A549 (cell line): ENCODE results near the gene TMPRSS5. TPM values are rescaled to one million over a fixed set of nuclear protein-coding genes. Genes with fewer than 3 reads are reported as not detected.

Source experiments
- ATAC-seq, 2 experiments: fragments of 200-7000 bp in 1 of 2; fragments of >200 bp in 1 of 2; cut with Nextera tagmentation in 1 of 2; cut with Tn5 transposase in 1 of 2; 3 replicates each; pipeline versions ENCODE4 v1.8.0 to v1.9.1; 2018 to 2020; ENCODE audit warnings: mild to moderate bottlenecking in 1 of 2, moderate library complexity in 1 of 2
- CTCF ChIA-PET: fragments of 300-600 bp; sonication (Branson Sonifier 250); formaldehyde crosslinking; extraction: SDS; loops from one replicate; lab custom pipeline; 2021; ENCODE audit warnings: antibody characterized with exemption, inconsistent platforms; lab: Yijun Ruan, JAX
- POLR2A ChIA-PET: fragments of 350-600 bp; formaldehyde crosslinking; extraction: SDS; loops from one replicate; lab custom pipeline; 2021; ENCODE audit warnings: antibody characterized with exemption, inconsistent platforms; lab: Yijun Ruan, JAX
- DNase-seq, 2 experiments: peaks; one replicate each; pipeline versions ENCODE4 v3.0.0 to v3.0.0-alpha.2; 2011 to 2016; ENCODE audit warnings: low read depth in 1 of 2, low spot score in 1 of 2
- FAIRE-seq: peaks from 2 replicates; lab custom pipeline; 2011; peaks lifted over from hg19 to GRCh38; lab: Jason Lieb, UNC
- H3K27ac ChIP-seq, 2 experiments: fragments of >200 bp; sonication (Bioruptor Twin); formaldehyde crosslinking; 3 replicates each; pipeline ENCODE4 v1.5.1; 2016 to 2017
- H3K4me1 ChIP-seq: fragments of >200 bp; sonication (Bioruptor Twin); formaldehyde crosslinking; 3 replicates; pipeline ENCODE4 v1.6.1; 2016
- H3K4me2 ChIP-seq: fragments of >200 bp; sonication (Bioruptor Twin); formaldehyde crosslinking; 3 replicates; pipeline ENCODE4 v1.6.1; 2016
- H3K4me3 ChIP-seq: fragments of >200 bp; sonication (Bioruptor Twin); formaldehyde crosslinking; 3 replicates; pipeline ENCODE4 v1.5.1; 2016
- H3K9me3 ChIP-seq: fragments of >200 bp; sonication (Bioruptor Twin); formaldehyde crosslinking; 3 replicates; pipeline ENCODE4 v1.6.1; 2016
- BHLHE40 ChIP-seq: IDR thresholded peaks from 2 replicates; pipeline ENCODE4 v1.6.1; 2012; ENCODE audit warnings: low read depth, low read length, inconsistent platforms
- CBX2 ChIP-seq: fragments of 200-600 bp; sonication (generic); IDR thresholded peaks from 2 replicates; pipeline ENCODE4 v1.6.1; 2016; ENCODE audit warnings: low read depth, mild to moderate bottlenecking, borderline replicate concordance
- CBX8 ChIP-seq: fragments of 200-600 bp; sonication (generic); IDR thresholded peaks from 2 replicates; pipeline ENCODE4 v1.6.1; 2016
- CHD4 ChIP-seq: fragments of 200-600 bp; sonication (generic); IDR thresholded peaks from 2 replicates; pipeline ENCODE4 v1.6.1; 2016; ENCODE audit warnings: antibody characterized with exemption, mild to moderate bottlenecking, borderline replicate concordance
- EHF ChIP-seq: fragments of 250-450 bp; sonication (Bioruptor Pico); IDR thresholded peaks from 2 replicates; pipeline ENCODE4 v1.5.0; 2020; ENCODE audit warnings: mild to moderate bottlenecking
- ESRRA ChIP-seq: fragments of 150-350 bp; IDR thresholded peaks from 2 replicates; pipeline ENCODE4 v1.6.1; 2014; ENCODE audit warnings: mild to moderate bottlenecking, low read length, borderline replicate concordance
- FOSB ChIP-seq: fragments of 250-450 bp; sonication (Bioruptor Pico); IDR thresholded peaks from 2 replicates; pipeline ENCODE4 v1.5.0; 2020; ENCODE audit warnings: mild to moderate bottlenecking, moderate library complexity
- GATA3 ChIP-seq: IDR thresholded peaks from 2 replicates; pipeline ENCODE4 v1.6.1; 2012; ENCODE audit warnings: borderline replicate concordance
- HEYL ChIP-seq: fragments of 250-450 bp; sonication (Bioruptor Pico); IDR thresholded peaks from 2 replicates; pipeline ENCODE4 v1.8.0; 2021; ENCODE audit warnings: mild to moderate bottlenecking, moderate library complexity
- HOXA7 ChIP-seq: fragments of 250-450 bp; sonication (Bioruptor Pico); IDR thresholded peaks from 2 replicates; pipeline ENCODE4 v1.5.0; 2020; ENCODE audit warnings: mild to moderate bottlenecking, moderate library complexity
- HOXB13 ChIP-seq: fragments of 250-450 bp; sonication (Bioruptor Pico); IDR thresholded peaks from 2 replicates; pipeline ENCODE4 v1.5.0; 2020; ENCODE audit warnings: low read depth, mild to moderate bottlenecking, moderate library complexity
- JUN ChIP-seq, 2 experiments: fragments of >200 bp; sonication (Bioruptor Twin); formaldehyde crosslinking; IDR thresholded peaks; 2 replicates in 1 of 2; 3 replicates in 1 of 2; pipeline ENCODE4 v1.6.1; 2016 to 2017
- KDM1A ChIP-seq: fragments of 200-600 bp; sonication (generic); IDR thresholded peaks from 2 replicates; pipeline ENCODE4 v1.6.1; 2016; ENCODE audit warnings: low read depth, mild to moderate bottlenecking
- KDM5A ChIP-seq: fragments of 200-600 bp; sonication (generic); IDR thresholded peaks from 2 replicates; pipeline ENCODE4 v1.6.1; 2016; ENCODE audit warnings: antibody characterized with exemption, mild to moderate bottlenecking
- MYC ChIP-seq: IDR thresholded peaks from 2 replicates; pipeline ENCODE4 v1.6.1; 2012; ENCODE audit warnings: mild to moderate bottlenecking, inconsistent platforms, low read length, improper control_type of control experiment, borderline replicate concordance
- NFE2L2 ChIP-seq: fragments of 150-350 bp; conservative IDR thresholded peaks from 2 replicates; pipeline ENCODE4 v1.6.1; 2014; ENCODE audit warnings: low read length
- NPAS2 ChIP-seq: fragments of 250-450 bp; sonication (Bioruptor Pico); IDR thresholded peaks from 2 replicates; pipeline ENCODE4 v1.8.0; 2022; ENCODE audit warnings: mild to moderate bottlenecking, moderate library complexity, borderline replicate concordance
- NR3C1 ChIP-seq: fragments of >200 bp; sonication (Bioruptor Twin); formaldehyde crosslinking; IDR thresholded peaks from 3 replicates; pipeline ENCODE4 v1.6.1; 2017
- PHF8 ChIP-seq: fragments of 200-600 bp; sonication (generic); IDR thresholded peaks from 2 replicates; pipeline ENCODE4 v1.6.1; 2016; ENCODE audit warnings: low read depth, mild to moderate bottlenecking, antibody characterized with exemption, moderate library complexity, borderline replicate concordance
- RAD21 ChIP-seq, 2 experiments: fragments of >200 bp in 1 of 2; sonication (Bioruptor Twin) in 1 of 2; formaldehyde crosslinking in 1 of 2; IDR thresholded peaks in 1 of 2; conservative IDR thresholded peaks in 1 of 2; 2 replicates in 1 of 2; 3 replicates in 1 of 2; pipeline ENCODE4 v1.6.1; 2012 to 2018; ENCODE audit warnings: inconsistent platforms in 1 of 2
- RNF2 ChIP-seq: fragments of 200-600 bp; sonication (generic); IDR thresholded peaks from 2 replicates; pipeline ENCODE4 v1.6.1; 2016; ENCODE audit warnings: low read depth, mild to moderate bottlenecking, antibody characterized with exemption, moderate library complexity, borderline replicate concordance
- SREBF2 ChIP-seq: fragments of 450-650 bp; IDR thresholded peaks from 2 replicates; pipeline ENCODE4 v1.6.1; 2014; ENCODE audit warnings: mild to moderate bottlenecking, moderate library complexity
- TP53 ChIP-seq: fragments of 250-450 bp; sonication (Bioruptor Pico); IDR thresholded peaks from 2 replicates; pipeline ENCODE4 v1.5.0; 2021; ENCODE audit warnings: mild to moderate bottlenecking, moderate library complexity
- ZC3H11A ChIP-seq: fragments of 450-650 bp; IDR thresholded peaks from 2 replicates; pipeline ENCODE4 v1.6.1; 2014; ENCODE audit warnings: antibody characterized with exemption, mild to moderate bottlenecking
- ZFP36 ChIP-seq: fragments of 450-650 bp; IDR thresholded peaks from 2 replicates; pipeline ENCODE4 v1.6.1; 2014; ENCODE audit warnings: borderline replicate concordance; ENCODE audit not compliant: partially characterized antibody
- ZNF302 ChIP-seq: fragments of 250-450 bp; sonication (Bioruptor Pico); IDR thresholded peaks from 2 replicates; pipeline ENCODE4 v1.9.0; 2021; ENCODE audit warnings: inconsistent platforms, mild to moderate bottlenecking, moderate library complexity
- WGBS: methylation state at CpG from one replicate; pipeline ENCODE4 v1.1.6; 2017; ENCODE audit errors: missing lambda C conversion rate; 5-methylcytosine and 5-hydroxymethylcytosine counted together
- polyA plus RNA-seq, 4 experiments: library from polyadenylated mRNA; depleted of rRNA in 3 of 4; stranded (reverse); fragments of >200 nt; fragmentation: RNase III in 1 of 4; extraction: RNeasy Plus Mini Kit Qiagen cat#74134 plus additional on column Dnase treatment in 1 of 4; gene quantifications; 2 replicates in 3 of 4; 3 replicates in 1 of 4; pipeline ENCODE4 v1.2.3, GENCODE V29; 2011 to 2017
- TF ChIP-seq, protein P1 (sequence below): fragments of >200 bp; sonication (Bioruptor Twin); formaldehyde crosslinking; IDR thresholded peaks from 2 replicates; pipeline ENCODE4 v1.6.1; 2016
- TF ChIP-seq, protein P2 (sequence below): fragments of 250-450 bp; sonication (Bioruptor Pico); IDR thresholded peaks from 2 replicates; pipeline ENCODE4 v1.5.0; 2020; ENCODE audit warnings: low read depth, mild to moderate bottlenecking, moderate library complexity
- TF ChIP-seq, protein P3 (sequence below): IDR thresholded peaks from 2 replicates; pipeline ENCODE4 v1.6.1; 2012

The TMPRSS5 gene
- polyA plus RNA-seq, 2 of the 4 experiments (the other 2 are of a cell fraction): 0.12 TPM

DNA sequence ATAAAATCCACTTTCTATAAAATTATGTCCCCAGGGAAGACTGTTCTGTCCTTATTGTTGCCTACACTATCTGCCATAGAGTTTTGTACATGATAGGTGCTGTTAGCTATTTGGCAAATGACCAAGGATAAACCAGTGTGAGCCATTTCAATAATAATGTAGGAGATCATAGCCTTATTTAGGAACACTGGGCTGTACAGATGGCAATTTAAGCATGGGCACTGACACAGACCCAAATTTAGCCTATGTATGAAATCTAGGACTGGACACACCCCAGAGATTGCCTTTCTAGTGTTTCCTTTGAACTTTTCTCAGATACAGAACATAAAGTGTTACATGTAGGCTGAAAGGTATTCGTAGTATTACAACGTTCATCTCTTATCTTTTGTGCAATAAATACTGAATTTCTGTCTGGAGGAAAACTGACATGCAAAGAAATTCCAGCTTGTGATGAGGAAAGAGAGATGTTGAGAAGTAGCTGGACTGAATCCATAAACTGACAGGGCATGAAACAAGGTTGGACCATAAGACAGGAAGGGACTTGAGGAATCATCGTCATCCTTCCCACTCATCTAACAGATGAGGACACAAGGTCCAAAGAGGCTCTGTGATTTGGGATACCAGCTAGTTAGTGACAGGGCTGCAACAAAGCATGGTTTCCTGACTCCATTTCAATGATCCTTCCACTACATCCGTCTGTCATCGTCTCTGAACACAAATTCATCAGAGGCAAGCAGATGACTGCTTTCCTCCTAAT, 60.3 kb downstream of the TMPRSS5 start:
- DNase-seq (no peak), ATAC-seq (no peak), FAIRE-seq (no peak)
- H3K4me1 ChIP-seq: no peaks in the 10 kb centered on the region
- no peak overlapping the region for H3K4me2 ChIP-seq
- ChIA-PET CTCF (interaction anchor here (0.7 to 1.1 kb wide), 2 partner anchors 9 to 114 kb away, joined by 3 read pairs; no protein-coding TSS in a partner anchor), POLR2A (no interaction called here)
- no peak overlapping the region for H3K27ac ChIP-seq
- no peak for TF ChIP-seq ZC3H11A
- TF ChIP-seq KDM5A: no peak
- no peak for TF ChIP-seq CBX8
- TF ChIP-seq JUN (IDR thresholded peaks at IDR 0.05): no peak
- TF ChIP-seq RNF2: no peak
- no peak for TF ChIP-seq HOXA7 (CRISPR knock-in tag)
- no peak for TF ChIP-seq TP53
- TF ChIP-seq, protein P1, sequence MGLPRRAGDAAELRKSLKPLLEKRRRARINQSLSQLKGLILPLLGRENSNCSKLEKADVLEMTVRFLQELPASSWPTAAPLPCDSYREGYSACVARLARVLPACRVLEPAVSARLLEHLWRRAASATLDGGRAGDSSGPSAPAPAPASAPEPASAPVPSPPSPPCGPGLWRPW: no peak
- TF ChIP-seq KDM1A: no peak
- no peak for TF ChIP-seq HEYL (CRISPR knock-in tag)
- TF ChIP-seq SREBF2: no peak
- no peak for TF ChIP-seq ZNF302 (CRISPR knock-in tag)
- no peak for TF ChIP-seq EHF (CRISPR knock-in tag)
- no peak for TF ChIP-seq PHF8
- no peak for TF ChIP-seq CHD4
- TF ChIP-seq FOSB (CRISPR knock-in tag): no peak
- no peak for TF ChIP-seq MYC
- TF ChIP-seq, all 56 proteins: peak for 0
- 13% methylated on average over 5 of the region's 5 CpGs for WGBS
- H3K9me3 ChIP-seq: no peaks in the 10 kb centered on the region
- no peak overlapping the region for H3K4me3 ChIP-seq

DNA sequence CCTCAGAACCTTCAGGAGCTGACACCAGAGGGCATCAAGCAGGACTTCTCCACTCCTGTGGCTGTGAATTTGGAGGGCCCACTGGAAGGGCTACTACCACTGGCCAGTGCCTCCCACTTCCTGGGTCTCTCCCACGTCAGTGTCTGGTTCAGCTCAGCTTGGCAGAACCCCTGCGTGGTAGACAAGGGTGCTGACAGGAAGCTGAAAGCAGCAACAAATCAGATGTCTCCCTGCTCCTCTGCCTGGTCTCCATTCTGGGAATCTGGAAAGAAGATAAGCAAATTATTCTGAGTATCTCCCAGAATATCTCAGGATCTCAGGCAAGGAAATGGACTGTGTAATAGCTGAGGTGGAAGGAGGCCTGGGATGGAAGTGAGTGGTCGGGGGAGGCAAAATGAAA, 61.5 kb downstream of the TMPRSS5 start:
- Histone ChIP-seq H3K9me3 (no peaks in the 10 kb centered on the region), H3K4me2 (no peak overlapping the region), H3K4me3 (no peak overlapping the region), H3K4me1 (no peaks in the 10 kb centered on the region), H3K27ac (no peak overlapping the region)
- 35% methylated on average over 2 of the region's 3 CpGs for whole genome bisulfite sequencing
- TF ChIP-seq NR3C1 (no peak), ESRRA (no peak), HOXA7 (CRISPR knock-in tag) (no peak), NPAS2 (CRISPR knock-in tag) (no peak), RAD21 (conservative IDR thresholded peaks at IDR 0.05 in 1 of 2, IDR thresholded peaks at IDR 0.05 in 1 of 2) (no peak), ZFP36 (no peak), NFE2L2 (no peak), CBX8 (no peak), BHLHE40 (no peak), GATA3 (no peak), RNF2 (no peak), HEYL (CRISPR knock-in tag) (no peak), CBX2 (no peak), MYC (no peak), KDM5A (no peak), SREBF2 (no peak), HOXB13 (CRISPR knock-in tag) (no peak)
- TF ChIP-seq, protein P2, sequence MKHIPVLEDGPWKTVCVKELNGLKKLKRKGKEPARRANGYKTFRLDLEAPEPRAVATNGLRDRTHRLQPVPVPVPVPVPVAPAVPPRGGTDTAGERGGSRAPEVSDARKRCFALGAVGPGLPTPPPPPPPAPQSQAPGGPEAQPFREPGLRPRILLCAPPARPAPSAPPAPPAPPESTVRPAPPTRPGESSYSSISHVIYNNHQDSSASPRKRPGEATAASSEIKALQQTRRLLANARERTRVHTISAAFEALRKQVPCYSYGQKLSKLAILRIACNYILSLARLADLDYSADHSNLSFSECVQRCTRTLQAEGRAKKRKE (CRISPR knock-in tag): no peak
- TF ChIP-seq, protein P3, sequence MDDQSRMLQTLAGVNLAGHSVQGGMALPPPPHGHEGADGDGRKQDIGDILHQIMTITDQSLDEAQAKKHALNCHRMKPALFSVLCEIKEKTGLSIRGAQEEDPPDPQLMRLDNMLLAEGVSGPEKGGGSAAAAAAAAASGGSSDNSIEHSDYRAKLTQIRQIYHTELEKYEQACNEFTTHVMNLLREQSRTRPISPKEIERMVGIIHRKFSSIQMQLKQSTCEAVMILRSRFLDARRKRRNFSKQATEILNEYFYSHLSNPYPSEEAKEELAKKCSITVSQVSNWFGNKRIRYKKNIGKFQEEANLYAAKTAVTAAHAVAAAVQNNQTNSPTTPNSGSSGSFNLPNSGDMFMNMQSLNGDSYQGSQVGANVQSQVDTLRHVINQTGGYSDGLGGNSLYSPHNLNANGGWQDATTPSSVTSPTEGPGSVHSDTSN: no peak
- CTCF ChIA-PET: no interaction called here
- POLR2A ChIA-PET: no interaction called here
- no peak for DNase-seq
- no peak for FAIRE-seq
- no peak for ATAC-seq
